NCI-H1694 (cell line): ENCODE data around the gene TOLLIP.

Experiments used
- DNase-seq: peaks from one replicate; lab custom pipeline; 2025; lab: John Stamatoyannopoulos, UW

TOLLIP gene

DNA sequence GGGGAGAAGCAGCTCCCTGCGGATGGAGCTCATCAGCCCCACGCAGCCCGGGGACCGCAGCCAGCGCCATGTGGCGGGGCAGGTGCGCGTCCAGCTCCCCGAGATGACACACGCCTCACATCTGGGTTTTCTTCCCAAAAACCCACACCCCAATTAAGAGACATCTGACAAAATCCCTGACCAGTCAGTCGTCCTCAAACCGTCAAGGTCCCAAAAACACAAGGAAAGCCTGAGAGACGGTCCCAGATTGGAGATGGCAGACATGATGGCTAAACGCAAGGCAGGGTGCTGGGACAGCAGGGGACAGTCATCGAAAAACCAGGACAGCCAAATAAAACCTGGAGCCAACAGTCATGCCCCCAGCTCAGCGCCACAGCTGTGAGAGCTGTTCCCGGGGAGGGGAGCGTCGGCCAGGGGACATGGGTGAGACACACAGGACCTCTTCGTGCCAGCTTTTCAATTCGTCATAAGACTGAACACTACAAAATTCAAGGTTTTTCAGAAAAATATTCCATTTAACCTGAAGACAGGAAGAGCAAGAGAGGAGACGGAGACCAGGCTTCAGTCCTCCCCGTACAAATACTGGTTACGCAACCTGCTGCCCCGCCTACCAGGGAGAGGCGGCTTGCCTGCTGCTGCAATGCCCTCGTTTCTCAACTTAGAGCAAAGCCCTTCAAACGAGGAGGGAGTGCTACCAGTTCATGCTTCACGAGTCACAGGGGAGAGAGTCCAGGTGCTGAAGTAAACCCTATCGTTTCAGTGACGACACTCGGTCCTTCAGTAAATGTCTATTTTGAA, 10.5 kb downstream of the TOLLIP start:
- DNase-seq = no peak

DNA sequence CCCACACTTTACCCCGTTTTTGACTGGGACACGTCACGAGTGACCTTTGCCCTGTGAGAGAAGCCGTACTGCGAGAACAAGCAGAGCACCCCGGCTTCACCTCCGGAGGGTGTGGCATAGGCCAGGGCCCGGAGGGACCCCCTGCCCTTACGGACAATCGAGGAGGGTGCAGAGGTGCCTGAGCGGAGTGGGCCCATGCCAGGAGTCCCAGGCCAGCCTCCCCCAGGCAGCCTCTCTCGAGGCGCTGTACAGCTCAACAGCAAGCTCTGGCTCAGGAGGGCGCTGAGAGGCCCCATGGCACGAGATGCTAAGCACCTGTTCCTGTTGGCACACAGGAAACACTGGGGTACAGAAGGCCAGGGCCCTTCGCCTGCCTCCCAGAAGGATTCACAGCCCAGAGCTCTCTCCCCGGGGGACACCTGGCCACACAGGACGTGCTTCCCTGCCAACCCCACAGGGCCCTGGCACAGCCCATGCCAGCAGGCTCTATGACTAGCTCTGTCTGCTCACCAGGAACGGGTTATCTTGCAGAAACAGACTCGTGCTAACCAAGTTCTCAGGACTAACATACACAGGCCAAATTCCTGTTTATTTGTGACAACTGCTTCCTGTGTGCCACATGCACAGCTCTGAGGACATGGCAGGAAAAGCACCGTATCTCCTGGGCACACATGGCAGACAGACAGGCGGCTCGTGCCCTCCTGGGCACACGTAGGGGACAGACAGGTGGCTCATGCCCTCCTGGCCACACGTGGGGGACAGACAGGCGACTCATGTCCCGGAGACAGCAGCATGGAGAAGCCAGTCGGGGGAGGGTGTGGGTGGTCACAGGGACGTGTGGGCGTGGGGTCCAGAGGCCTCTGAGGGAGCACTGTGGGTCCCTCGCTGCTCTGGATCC, 11.6 kb downstream of the TOLLIP start:
- no peak for DNase-seq

DNA sequence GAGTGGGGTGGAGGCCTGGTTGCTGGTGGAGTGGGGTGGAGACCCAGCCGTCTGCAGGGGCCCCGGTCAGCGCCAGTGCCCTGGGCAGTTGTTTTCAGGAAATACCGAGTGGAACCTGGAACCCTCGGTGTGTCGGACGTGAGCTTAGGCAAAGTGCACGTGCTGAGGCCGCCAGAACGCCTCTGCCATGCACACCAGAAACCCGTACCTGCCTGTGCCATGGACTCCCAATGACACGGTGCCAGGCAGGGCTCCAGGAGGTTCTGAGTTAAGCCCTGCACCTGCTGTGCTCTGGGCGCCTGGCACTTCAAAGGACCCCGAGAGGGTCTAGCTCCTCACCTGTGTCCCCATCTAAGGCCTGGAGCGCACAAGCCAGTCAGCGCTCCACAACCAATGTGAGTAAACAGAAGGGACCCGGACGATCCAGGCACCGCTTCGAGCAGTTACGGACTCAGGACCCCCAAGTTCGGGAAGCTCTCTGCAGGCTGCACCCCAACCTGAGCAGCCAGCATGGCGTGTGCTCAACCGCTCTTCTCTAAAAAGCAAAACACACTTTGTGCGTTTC, 12.3 kb downstream of the TOLLIP start:
- no peak for DNase-seq

DNA sequence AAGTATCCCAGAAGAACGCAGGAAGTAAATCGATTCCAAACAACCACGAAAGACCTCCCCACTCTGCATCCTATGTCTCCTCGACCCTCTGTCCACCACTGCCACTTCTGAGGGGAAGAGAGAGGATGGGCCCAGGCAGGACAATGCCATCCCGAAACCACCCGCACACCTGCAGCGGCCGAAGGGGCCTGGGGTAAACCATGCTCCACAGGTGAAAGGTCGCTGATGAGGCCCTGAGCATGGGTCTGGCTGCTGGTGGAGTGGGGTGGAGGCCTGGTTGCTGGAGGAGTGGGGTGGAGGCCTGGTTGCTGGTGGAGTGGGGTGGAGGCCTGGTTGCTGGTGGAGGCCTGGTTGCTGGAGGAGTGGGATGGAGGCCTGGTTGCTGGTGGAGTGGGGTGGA, 13.1 kb downstream of the TOLLIP start:
- no peak for DNase-seq

DNA sequence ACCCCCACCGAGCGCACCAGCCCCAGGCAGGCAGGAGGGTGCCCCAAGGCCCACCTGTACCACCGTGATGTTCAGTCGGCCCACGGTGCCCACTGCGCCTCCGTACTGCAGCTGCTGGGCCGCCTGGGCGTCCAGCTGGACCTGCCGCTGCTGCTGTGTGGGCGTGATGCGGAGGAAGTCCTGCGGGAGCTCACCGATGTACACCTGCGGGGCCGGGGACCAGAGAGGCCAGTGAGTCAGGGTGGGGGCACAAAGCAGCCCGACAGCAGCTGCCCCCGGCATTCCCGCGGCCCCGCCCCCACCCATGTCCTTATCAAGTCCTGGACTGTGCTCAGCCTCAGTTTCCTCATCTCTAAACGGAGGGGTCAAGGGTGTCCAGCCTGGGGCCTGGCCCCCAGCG, 13.8 kb downstream of the TOLLIP start:
- no peak for DNase-seq

DNA sequence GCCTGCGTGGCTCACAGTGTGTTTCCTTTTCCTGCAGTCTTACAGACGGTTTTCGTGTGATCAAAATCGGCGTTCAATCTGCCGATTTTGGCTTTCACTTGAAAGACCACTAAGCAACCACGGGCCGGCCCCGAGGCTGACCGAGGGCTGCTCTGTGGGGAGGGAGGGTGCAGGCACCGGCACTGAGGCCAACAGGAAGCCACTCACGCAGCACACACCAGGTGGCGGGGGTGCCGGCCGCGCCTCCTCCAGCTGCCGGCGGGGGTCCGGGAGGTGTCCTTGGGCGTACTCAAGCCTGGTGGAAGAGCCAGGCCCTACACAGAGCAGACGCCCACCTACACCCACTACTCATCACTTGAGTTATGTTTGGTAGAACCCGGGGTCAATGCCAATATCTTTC, 14.3 kb downstream of the TOLLIP start:
- DNase-seq = no peak

DNA sequence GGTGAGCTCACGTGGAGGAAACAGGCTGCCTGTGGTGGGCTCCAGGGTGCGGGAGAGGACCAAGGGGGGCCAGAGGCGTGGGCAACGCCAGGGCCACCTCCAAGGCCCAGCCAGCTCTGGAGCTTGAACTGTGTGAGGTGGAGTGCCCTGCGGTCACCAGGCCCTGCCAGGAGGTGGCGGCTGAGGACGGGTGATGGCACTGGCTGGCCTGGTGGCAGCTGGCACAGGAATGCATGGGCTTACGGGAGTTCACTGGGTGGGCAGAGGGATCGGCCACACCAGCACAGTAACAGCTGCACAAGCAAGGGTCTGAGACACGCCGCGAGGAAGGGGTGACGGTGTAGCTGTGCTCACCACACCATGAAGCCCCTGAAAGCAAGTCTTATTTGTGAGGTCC, 15.8 kb downstream of the TOLLIP start:
- DNase-seq = peak; percentile 8

DNA sequence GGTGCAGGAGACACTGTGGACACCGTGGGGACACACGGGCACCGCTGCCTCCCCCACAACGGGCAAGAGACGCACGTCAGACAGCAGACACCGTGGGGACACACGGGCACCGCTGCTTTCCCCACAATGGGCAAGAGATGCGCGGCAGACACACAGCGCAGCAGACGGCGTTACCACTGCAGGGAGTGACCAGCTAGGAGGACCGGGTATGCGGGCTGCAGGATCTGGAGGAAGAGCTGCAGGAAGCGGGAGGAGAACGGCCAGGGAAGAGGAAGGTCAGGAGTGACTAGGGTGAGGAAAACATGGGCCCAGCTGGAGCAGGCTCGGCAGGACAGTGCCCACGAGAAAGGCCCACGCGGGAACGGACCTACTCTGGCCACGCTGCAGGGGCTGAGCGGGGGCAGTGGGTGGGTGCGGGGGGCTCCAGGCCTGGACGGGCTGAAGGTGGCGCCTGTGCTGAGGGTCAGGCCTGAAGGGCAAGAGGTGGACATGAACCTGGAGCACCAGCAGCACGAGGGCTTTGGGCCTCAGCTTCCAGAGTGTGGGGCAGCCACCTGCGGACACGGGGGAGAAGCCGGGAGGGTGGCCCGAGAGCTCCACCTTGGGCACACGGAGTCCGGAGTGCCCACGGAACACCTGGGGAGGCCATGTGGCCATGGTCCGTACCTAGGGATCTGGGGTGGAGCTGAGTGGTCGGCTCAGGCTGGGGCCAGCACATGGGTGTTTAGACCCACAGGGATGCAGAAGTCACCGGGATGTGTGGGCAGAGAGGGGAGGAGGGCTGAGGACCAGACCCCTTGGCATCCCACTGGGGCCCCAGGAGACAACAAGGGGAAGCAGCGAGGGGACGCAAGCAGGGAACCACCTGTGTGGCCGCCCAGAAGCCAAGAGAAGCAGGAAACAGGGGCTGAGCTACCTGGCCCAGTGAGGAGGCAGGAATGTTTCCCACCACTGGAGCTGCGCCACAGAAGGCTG, 16.5 kb downstream of the TOLLIP start:
- no peak for DNase-seq

DNA sequence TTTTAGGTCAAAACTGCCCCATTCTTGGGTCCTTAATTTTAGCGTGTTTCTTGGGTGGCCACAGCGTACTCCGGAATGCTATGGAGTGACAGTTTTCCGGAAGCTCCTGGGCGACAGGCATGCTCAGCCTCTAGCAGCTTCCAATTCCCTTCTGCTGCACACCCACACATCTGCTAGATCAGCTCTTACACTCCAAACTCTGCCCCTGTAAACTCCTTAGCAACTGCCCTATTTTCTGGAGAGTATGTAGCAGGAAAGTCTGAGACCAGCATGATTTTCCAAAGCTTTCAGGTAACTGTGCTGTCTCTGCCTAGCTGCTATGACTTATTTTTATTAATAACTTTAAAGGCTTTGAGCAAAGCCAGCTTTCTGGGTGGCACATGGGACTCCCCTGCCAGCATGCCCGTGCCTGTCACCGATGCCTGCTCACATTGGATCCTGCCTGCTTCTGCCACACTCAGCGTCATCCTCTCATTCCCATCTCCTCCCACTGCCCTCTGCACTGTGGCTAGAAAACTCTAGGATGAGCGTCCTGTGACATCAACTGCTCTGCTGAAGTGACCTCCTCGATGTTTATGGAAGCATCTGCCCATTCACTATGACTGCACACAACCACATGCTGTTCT, 17.3 kb downstream of the TOLLIP start:
- peak; percentile 22 for DNase-seq

DNA sequence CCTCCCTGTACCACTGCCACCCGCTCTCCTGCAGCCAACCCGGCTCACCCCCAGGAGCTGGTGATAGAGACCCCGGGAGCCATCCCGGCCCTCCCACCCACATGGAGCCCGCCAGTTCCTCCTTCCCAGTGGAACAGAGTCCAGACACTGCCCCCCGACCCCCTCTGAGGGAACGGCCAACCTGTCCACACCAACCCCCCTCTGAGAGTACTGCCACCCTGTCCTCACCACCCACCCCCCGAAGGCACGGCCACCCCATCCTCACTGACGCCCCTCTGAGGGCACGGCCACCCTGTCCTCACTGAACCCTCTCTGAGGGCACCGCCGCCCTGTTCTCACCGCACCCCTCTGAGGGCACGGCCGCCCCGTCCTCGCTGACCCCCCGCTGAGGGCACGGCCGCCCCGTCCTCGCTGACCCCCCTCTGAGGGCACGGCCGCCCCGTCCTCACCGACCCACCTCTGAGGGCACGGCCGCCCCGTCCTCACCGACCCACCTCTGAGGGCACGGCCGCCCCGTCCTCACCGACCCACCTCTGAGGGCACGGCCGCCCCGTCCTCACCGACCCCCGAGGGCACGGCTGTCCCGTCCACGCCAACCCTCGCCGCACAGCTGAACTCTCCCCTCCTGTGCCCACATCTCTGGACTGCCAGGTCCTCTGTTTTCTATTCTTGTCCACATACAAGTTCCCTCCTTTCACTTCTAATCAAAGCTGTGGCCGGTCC, 18.0 kb downstream of the TOLLIP start:
- no peak for DNase-seq

DNA sequence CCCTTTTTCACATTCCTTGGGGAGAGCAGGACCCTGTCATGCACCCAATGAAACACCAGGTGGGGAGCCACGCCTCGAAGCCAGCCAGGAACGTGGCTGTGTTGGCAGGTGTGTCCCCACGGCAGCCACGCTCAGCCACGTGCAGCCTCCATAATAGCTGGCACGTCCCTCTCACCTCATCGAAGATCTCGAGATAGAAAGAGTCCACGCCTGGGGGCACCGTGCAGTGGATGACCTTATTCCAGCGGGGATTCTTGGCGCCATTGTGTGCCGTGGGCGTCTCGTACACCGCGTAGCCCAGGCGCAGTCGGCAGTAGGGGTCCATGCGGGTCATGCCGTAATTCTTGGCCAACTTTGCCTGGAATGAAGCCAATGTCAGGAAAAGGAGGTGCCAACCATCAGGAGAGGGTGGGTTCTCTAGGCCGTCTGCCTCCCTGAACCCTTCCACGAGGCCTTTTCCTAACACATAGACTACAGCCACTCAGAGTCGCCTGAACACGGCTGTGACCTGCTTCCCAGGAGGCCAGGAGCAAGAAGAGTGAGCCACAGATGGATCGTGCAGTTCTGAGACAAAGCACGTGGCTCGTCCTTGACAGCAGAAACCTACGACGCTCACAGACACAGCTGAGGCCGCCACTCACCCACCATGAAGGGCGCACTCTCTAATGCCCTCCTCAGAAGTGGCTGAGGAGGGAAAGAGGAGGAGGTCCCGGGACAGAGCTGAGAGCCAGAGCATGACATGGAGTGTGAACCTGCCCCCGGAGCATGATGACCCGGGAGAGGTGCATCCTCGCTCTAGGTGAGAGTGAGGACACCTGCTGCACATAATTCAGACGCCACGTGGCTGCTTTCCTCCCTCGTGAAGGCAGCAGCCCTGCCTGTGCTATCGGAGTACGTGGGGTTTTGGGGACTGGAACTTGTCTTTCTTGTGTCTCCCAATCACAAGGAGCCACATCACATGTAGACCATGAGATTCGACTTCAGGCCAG, 19.1 kb downstream of the TOLLIP start:
- DNase-seq = no peak

DNA sequence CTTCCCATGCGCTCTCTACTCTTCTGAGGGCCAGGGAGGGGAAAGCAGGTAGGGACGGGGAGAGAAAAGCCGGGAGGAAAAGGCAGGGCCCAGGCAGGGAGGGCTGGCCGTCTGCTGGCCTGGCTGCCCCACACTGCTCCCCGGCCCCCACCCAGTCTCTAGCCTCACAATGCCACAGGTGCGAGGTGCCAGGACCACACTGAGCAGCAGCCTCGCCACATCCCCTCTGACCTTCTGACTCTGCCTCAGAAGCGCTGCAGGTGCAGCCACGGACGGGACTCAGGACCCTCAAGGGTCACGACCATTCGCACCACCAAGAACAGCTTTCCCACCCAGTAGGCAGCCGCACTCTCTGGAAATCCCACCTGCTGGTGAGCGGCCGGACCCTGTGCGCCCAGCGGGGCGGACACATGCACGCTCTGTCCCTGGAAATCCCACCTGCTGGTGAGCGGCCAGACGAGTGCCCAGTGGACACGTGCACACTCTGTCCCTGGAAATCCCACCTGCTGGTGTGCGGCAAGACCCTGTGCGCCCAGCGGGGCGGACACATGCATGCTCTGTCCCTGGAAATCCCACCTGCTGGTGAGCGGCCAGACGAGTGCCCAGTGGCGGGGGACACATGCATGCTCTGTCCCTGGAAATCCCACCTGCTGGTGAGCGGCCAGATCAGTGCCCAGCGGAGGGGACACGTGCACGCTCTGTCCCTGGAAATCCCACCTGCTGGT, 20.1 kb downstream of the TOLLIP start:
- DNase-seq = no peak

DNA sequence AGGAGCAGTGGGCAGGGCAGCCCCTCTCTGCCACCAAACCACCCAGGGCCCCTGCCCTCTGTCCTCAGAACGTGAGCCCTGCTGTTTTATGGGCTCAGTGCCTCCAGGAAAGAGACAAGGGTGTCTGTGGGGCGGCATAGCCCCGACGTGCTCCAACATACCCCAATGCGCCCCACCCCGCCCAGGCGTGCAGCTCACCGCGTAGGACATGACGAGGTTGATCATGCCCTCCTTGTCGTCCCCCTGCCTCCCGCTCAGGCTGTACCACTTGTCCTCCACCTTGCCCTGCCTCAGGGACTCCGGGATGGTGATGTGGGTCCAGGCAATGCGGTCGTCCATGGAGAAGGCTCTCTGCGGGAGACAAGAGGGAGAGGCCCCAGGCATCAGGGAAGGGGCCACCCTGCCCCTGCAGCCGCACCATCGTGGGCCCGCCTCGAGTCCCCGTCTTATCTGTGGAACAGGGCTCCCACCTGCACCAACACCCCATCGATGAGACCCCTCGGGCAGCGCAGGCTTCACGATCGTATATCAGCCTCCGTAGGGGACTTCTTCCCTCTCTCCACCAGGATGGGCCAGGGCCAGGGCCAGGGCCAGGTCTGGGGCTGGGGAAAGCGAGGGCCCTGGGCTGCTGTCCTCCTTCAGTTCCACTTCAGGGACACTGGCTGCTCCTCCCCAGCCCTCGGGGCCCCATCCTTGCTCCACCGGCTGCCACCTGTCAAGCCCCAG, 20.8 kb downstream of the TOLLIP start:
- no peak for DNase-seq

DNA sequence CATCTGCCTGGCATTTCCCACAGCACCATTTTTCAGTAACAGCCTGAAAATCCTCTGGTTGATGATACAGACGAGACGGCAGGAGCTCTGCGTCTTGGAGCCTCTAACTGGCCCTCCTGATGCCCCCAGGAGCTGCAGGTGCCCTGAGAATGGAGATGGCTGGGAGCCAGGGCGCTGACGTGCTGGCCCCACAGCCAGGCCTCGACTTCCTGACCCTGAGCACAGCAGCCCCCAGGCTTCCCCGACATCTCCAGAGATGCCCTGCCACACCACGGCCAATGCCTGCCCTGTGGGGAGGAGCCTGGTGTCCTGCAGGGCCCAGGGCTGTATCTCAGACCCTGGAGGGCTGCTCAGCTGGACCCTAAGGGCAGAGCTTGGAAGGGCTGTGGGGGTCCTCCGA, 21.5 kb downstream of the TOLLIP start:
- no peak for DNase-seq

DNA sequence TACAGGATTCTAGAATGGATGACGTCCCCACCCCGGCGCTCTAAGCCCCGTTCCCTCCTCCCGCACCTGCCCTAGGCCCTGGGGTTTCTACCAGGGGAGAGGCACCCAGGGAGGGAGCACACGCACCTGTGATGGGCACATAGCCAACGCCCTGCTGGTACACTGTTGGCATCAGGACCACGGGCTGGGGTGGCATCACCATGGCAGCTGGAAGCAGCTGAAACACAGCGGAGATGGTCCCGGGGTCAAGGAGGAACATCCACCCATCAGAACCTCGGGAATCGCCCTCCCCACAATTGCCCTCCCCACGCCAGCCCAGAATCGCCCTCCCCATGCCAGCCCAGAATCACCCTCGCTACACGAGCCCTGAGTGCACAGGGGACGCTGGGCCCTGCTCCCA, 23.6 kb downstream of the TOLLIP start:
- no peak for DNase-seq

DNA sequence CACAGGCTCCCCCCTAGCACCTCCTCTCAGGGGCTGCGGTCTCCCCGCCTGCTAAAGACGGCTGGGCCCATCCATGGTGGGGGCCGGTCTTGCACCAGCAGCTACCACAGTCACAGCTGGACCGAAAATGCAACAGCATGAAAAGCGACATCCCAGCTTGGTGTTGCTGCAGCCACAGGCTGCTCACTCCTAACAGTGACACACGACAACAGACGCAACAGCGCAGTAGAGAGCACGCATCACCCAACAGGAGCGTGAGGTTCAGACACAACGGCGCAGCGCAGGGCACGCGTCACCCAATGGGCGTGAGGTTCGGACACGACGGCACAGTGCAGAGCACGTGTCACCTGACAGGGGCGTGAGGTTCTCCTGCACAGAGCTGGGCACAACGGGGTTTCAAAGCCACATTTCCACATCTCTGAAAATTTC, 24.1 kb downstream of the TOLLIP start:
- DNase-seq = no peak

DNA sequence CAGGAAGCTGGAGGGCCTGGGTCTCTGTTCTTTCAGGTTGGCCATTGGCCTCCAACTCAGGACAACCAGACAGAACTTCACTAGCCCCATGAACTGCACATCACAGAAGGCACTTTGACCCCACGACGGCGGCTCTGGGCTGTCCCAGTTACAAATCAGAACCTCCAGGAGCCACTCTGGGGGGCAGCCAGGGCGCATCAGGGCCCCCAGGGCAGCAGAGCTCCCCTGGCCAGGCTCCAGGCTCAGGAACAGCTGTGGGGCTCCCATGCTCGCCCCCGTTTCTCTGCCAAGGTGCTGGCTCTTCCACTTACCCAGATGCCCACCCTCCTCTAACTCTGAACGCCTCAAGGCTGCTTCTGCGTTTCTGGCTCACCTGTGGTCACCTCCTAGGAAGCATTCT, 25.5 kb downstream of the TOLLIP start:
- DNase-seq = no peak

DNA sequence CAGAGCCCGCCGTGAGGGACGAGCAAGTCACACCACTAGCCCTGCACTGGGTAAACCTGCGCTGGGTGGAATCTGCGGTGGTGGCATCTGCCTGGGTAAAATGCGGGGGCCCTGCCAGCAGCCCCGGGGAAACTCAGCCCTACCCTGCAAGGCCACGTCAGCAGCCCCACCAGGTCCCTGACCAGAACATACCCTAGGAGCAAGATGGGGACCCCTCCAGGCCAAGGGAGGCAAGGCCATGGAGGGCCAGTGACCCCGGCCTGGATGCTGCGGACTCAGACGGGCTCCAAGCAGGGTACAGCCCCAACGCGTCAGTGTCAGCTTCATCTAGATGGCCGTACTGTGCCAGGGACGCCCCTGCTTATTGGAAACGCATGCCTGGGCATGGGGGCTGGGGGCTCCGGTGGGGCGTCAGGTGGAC, 26.3 kb downstream of the TOLLIP start:
- DNase-seq = no peak
